ENCODE results near the gene SMIM26. TPM values are rescaled to one million over a fixed set of nuclear protein-coding genes. Genes with fewer than 3 reads are reported as not detected.

Gene SMIM26
- total RNA-seq, 1 experiment from 2014 or later: 56.6 TPM

DNA sequence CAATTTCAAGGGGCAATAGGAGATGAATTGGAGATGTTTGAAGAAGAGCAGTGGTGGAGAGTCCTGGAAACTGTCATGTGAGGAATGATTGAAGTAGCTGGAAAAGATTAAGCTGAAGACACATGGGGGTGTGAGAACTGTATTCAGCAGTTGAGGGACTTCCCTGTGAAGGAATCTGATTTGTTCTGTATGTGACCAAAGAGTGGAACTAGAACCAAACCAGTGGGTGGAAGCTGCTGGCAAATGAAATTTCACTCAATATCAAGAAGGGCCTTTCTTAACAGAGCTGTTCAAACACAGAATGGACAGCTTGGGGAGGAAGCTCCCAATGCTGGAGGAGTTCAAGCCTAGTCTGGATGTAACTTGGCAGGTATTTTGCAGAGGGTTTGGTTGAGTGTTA lies 38.2 kb upstream of the SMIM26 start:
- H3K27ac ChIP-seq (ENCODE audit: low read depth, low read length, poor library complexity, severe bottlenecking): no peak overlapping the region
- ChIA-PET CTCF (no interaction called here), POLR2A (ENCODE audit: low non-redundant PET) (no interaction called here)
- no peak for DNase-seq (ENCODE audit: low spot score)
- peaks cover 74% of the 10 kb centered on the region for H3K36me3 ChIP-seq (ENCODE audit: insufficient read depth, low read length, poor library complexity, severe bottlenecking)
- TF ChIP-seq, protein P1, sequence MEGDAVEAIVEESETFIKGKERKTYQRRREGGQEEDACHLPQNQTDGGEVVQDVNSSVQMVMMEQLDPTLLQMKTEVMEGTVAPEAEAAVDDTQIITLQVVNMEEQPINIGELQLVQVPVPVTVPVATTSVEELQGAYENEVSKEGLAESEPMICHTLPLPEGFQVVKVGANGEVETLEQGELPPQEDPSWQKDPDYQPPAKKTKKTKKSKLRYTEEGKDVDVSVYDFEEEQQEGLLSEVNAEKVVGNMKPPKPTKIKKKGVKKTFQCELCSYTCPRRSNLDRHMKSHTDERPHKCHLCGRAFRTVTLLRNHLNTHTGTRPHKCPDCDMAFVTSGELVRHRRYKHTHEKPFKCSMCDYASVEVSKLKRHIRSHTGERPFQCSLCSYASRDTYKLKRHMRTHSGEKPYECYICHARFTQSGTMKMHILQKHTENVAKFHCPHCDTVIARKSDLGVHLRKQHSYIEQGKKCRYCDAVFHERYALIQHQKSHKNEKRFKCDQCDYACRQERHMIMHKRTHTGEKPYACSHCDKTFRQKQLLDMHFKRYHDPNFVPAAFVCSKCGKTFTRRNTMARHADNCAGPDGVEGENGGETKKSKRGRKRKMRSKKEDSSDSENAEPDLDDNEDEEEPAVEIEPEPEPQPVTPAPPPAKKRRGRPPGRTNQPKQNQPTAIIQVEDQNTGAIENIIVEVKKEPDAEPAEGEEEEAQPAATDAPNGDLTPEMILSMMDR (conservative IDR thresholded peaks at IDR 0.05; ENCODE audit: low read depth, low read length): no peak
- TF ChIP-seq EZH2 (IDR thresholded peaks at IDR 0.05; ENCODE audit: borderline replicate concordance, low read depth, low read length, poor library complexity, severe bottlenecking): no peak
- intact Hi-C loops (cut with micrococcal nuclease; ENCODE audit: unreplicated experiment): no loop called here
- BruUV-seq (replicated peaks): no TSS peak
- no peaks in the 10 kb centered on the region for H3K27me3 ChIP-seq (replicated peaks; ENCODE audit: insufficient read depth, low read depth, low read length, poor library complexity)
- H3K4me3 ChIP-seq (ENCODE audit: low read depth, low read length, poor library complexity, severe bottlenecking): no peak overlapping the region
- H3K9me3 ChIP-seq (ENCODE audit: low read depth, low read length, poor library complexity, severe bottlenecking): no peaks in the 10 kb centered on the region
- H3K4me1 ChIP-seq (ENCODE audit: insufficient read depth, low read length, poor library complexity, severe bottlenecking): no peaks in the 10 kb centered on the region

DNA sequence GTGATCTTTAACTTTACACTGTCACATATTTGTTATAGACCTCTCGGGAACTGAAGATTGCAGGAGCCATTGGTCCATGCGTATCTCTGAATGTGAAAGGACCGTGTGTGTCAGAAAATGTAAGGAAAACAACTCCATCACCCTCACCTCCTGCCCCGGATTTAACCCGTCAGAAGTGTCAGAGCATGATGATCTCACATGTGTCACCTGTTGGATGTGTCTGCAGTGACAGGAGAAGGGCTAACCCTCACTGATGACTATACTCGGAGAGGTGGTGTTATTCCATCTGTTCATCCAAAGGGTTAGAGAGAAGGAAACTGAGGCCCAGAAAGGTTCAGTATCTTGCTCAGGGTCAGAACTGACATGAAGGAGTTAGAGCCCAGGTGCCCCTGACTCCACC lies 34.6 kb upstream of the SMIM26 start:
- no peak for DNase-seq (ENCODE audit: low spot score)
- Histone ChIP-seq H3K9me3 (ENCODE audit: low read depth, low read length, poor library complexity, severe bottlenecking) (no peaks in the 10 kb centered on the region), H3K36me3 (ENCODE audit: insufficient read depth, low read length, poor library complexity, severe bottlenecking) (peaks cover 49% of the 10 kb centered on the region), H3K4me3 (ENCODE audit: low read depth, low read length, poor library complexity, severe bottlenecking) (no peak overlapping the region), H3K27me3 (replicated peaks; ENCODE audit: insufficient read depth, low read depth, low read length, poor library complexity) (no peaks in the 10 kb centered on the region), H3K27ac (ENCODE audit: low read depth, low read length, poor library complexity, severe bottlenecking) (no peak overlapping the region), H3K4me1 (ENCODE audit: insufficient read depth, low read length, poor library complexity, severe bottlenecking) (no peaks in the 10 kb centered on the region)
- no peak for TF ChIP-seq EZH2 (IDR thresholded peaks at IDR 0.05; ENCODE audit: borderline replicate concordance, low read depth, low read length, poor library complexity, severe bottlenecking)
- TF ChIP-seq, protein P1 (conservative IDR thresholded peaks at IDR 0.05; ENCODE audit: low read depth, low read length): no peak
- intact Hi-C loops (cut with micrococcal nuclease; ENCODE audit: unreplicated experiment): no loop called here
- CTCF ChIA-PET: no interaction called here
- POLR2A ChIA-PET (ENCODE audit: low non-redundant PET): no interaction called here
- no TSS peak for BruUV-seq (replicated peaks)

DNA sequence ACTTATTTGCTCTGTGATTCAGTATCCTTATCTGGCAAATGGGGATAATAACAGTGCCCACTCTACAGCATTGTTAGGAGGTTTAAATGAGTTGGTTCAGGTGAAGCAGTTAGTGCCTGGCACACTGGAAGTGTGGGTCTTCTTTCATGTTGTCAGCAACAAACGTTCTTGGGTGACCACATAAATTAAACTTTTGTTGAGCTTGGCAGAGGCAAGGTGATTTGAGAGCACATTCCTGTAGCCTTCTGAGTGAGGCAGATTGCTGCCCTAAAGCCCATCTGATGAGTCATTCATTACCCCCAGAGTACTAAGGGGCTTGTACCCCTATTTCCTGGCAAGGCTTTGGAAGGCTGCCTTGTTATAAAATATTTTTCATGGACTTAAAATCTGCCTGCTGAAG lies 33.7 kb upstream of the SMIM26 start:
- Histone ChIP-seq H3K36me3 (ENCODE audit: insufficient read depth, low read length, poor library complexity, severe bottlenecking) (peaks cover 41% of the 10 kb centered on the region), H3K27me3 (replicated peaks; ENCODE audit: insufficient read depth, low read depth, low read length, poor library complexity) (no peaks in the 10 kb centered on the region), H3K4me3 (ENCODE audit: low read depth, low read length, poor library complexity, severe bottlenecking) (no peak overlapping the region), H3K27ac (ENCODE audit: low read depth, low read length, poor library complexity, severe bottlenecking) (no peak overlapping the region), H3K4me1 (ENCODE audit: insufficient read depth, low read length, poor library complexity, severe bottlenecking) (no peaks in the 10 kb centered on the region), H3K9me3 (ENCODE audit: low read depth, low read length, poor library complexity, severe bottlenecking) (no peaks in the 10 kb centered on the region)
- intact Hi-C loops (cut with micrococcal nuclease; ENCODE audit: unreplicated experiment): no loop called here
- no peak for DNase-seq (ENCODE audit: low spot score)
- no TSS peak for BruUV-seq (replicated peaks)
- TF ChIP-seq, protein P1 (conservative IDR thresholded peaks at IDR 0.05; ENCODE audit: low read depth, low read length): no peak
- no peak for TF ChIP-seq EZH2 (IDR thresholded peaks at IDR 0.05; ENCODE audit: borderline replicate concordance, low read depth, low read length, poor library complexity, severe bottlenecking)
- CTCF ChIA-PET: no interaction called here
- POLR2A ChIA-PET (ENCODE audit: low non-redundant PET): no interaction called here

Data from A673 (cell line).